ENCODE measurements around the gene ALDH1A2.

- TF ChIP-seq CTCF (IDR thresholded peaks at IDR 0.05) = peak in 1 of 12 donors; percentile 11
- no peak for TF ChIP-seq POLR2A (IDR thresholded peaks at IDR 0.05)
Measured at GRCh38 chr15:57947781-57948180, 117.7 kb downstream of the ALDH1A2 start.
